Naive thymus-derived CD4-positive, alpha-beta T cell (primary cell): ENCODE measurements around the gene KCNQ5. TPM values are rescaled to one million over a fixed set of nuclear protein-coding genes. Genes with fewer than 3 reads are reported as not detected.

ENCODE experiments used
- ATAC-seq: fragments of 150-1000 bp; cut with Tn5 transposase; 2 replicates; pipeline ENCODE4 v1.10.0; 2021; ENCODE audit warnings: mild to moderate bottlenecking, moderate library complexity
- CTCF ChIA-PET: fragments of 350-600 bp; sonication (Branson Sonifier 250); formaldehyde crosslinking; loops from one replicate; lab custom pipeline; 2021; ENCODE audit warnings: antibody characterized with exemption; lab: Charles Lee
- POLR2A ChIA-PET: fragments of 350-600 bp; sonication (Branson Sonifier 250); formaldehyde crosslinking; loops from one replicate; lab custom pipeline; 2021; ENCODE audit warnings: antibody characterized with exemption, inconsistent platforms; lab: Charles Lee
- DNase-seq, 9 donors: peaks; one replicate each; pipeline versions ENCODE4 v3.0.0 to v3.0.0-alpha.2; 2020 to 2022; ENCODE audit warnings: mixed read lengths in 1 of 9
- H3K27ac ChIP-seq: one replicate; pipeline ENCODE4 v1.7.0; 2013; ENCODE audit warnings: mild to moderate bottlenecking, low read depth, low read length, moderate library complexity
- H3K27me3 ChIP-seq, 2 donors: one replicate each; pipeline ENCODE4 v1.7.0; 2013; ENCODE audit warnings: low read length in 2 of 2, mild to moderate bottlenecking in 2 of 2, moderate library complexity in 2 of 2; ENCODE audit not compliant: control insufficient read depth in 2 of 2, insufficient read depth in 2 of 2
- H3K36me3 ChIP-seq, 3 experiments: 1 replicate in 2 of 3; 2 replicates in 1 of 3; pipeline ENCODE4 v1.7.0; 2013; ENCODE audit warnings: low read length in 3 of 3, mild to moderate bottlenecking in 3 of 3, moderate library complexity in 1 of 3; ENCODE audit not compliant: insufficient read depth in 3 of 3, control insufficient read depth in 2 of 3
- H3K4me1 ChIP-seq, 2 donors: one replicate each; pipeline ENCODE4 v1.7.0; 2013; ENCODE audit warnings: low read length in 2 of 2, mild to moderate bottlenecking in 2 of 2, moderate library complexity in 1 of 2; ENCODE audit not compliant: control insufficient read depth in 2 of 2, insufficient read depth in 2 of 2
- H3K4me3 ChIP-seq: 2 replicates; pipeline ENCODE4 v1.7.0; 2013; ENCODE audit warnings: mild to moderate bottlenecking, low read length
- H3K9me3 ChIP-seq, 3 experiments: 1 replicate in 2 of 3; 2 replicates in 1 of 3; pipeline ENCODE4 v1.7.0; 2013; ENCODE audit warnings: low read length in 3 of 3; ENCODE audit not compliant: control insufficient read depth in 2 of 3
- H3K27ac Mint-ChIP-seq, 9 donors: one replicate each; pipeline ENCODE4 v1.8.0; 2020 to 2022; ENCODE audit warnings: mixed read lengths in 9 of 9, mild to moderate bottlenecking in 8 of 9, moderate library complexity in 5 of 9, inconsistent platforms in 2 of 9
- H3K27me3 Mint-ChIP-seq, 5 donors: one replicate each; pipeline ENCODE4 v1.8.0; 2021 to 2022; ENCODE audit warnings: mixed read lengths in 5 of 5, mild to moderate bottlenecking in 1 of 5
- H3K36me3 Mint-ChIP-seq, 5 donors: one replicate each; pipeline ENCODE4 v1.8.0; 2020 to 2022; ENCODE audit warnings: mixed read lengths in 5 of 5, mild to moderate bottlenecking in 3 of 5, inconsistent platforms in 1 of 5
- H3K4me1 Mint-ChIP-seq, 7 donors: one replicate each; pipeline ENCODE4 v1.8.0; 2020 to 2022; ENCODE audit warnings: mixed read lengths in 7 of 7, mild to moderate bottlenecking in 3 of 7, inconsistent platforms in 1 of 7
- H3K4me3 Mint-ChIP-seq, 10 donors: one replicate each; pipeline ENCODE4 v1.8.0; 2020 to 2022; ENCODE audit warnings: mild to moderate bottlenecking in 10 of 10, mixed read lengths in 10 of 10, moderate library complexity in 6 of 10, inconsistent platforms in 2 of 10
- H3K9me3 Mint-ChIP-seq, 11 donors: one replicate each; pipeline ENCODE4 v1.8.0; 2020 to 2022; ENCODE audit warnings: mixed read lengths in 11 of 11, mild to moderate bottlenecking in 4 of 11, inconsistent platforms in 1 of 11, moderate library complexity in 1 of 11
- intact Hi-C, 2 donors: fragments of 100-400 bp; cut with micrococcal nuclease; formaldehyde crosslinking; loops; one replicate each; pipeline ENCODE4 v1.15.1; 2023
- polyA plus RNA-seq, 2 donors: library from polyadenylated mRNA; unstranded; fragments of 300-500 nt; fragmentation: Illumina TruSeq; gene quantifications; one replicate each; pipeline ENCODE4 v1.2.3, GENCODE V29; 2021
- total RNA-seq, 6 experiments: library from RNA in 5 of 6; stranded (reverse) in 5 of 6; gene quantifications; 1 replicate in 5 of 6; 2 replicates in 1 of 6; pipeline ENCODE4 v1.2.3 and lab custom pipeline; 2021 to 2026

KCNQ5 gene
- total and polyA plus RNA-seq, 7 experiments from 2014 or later, result 2.3 to 18.3 (median 7.2) TPM

- no peaks in the 10 kb centered on the region for H3K27me3 Mint-ChIP-seq
- ChIA-PET POLR2A (no interaction called here), CTCF (no interaction called here)
- Histone ChIP-seq H3K9me3 (no peaks in the 10 kb centered on the region), H3K36me3 (no peaks in the 10 kb centered on the region), H3K4me1 (no peaks in the 10 kb centered on the region), H3K27ac (no peak overlapping the region), H3K27me3 (no peaks in the 10 kb centered on the region), H3K4me3 (no peak overlapping the region)
- peaks cover 0 to 10% (median 4%) of the 10 kb centered on the region in 5 donors for H3K36me3 Mint-ChIP-seq
- H3K27ac Mint-ChIP-seq, result no peak overlapping the region
- DNase-seq (no peak), ATAC-seq (no peak)
- H3K4me1 Mint-ChIP-seq, result no peaks in the 10 kb centered on the region
- intact Hi-C loops, result no loop called here
- H3K9me3 Mint-ChIP-seq, result peaks cover 0 to 2% (median 0%) of the 10 kb centered on the region in 11 donors
- no peak overlapping the region for H3K4me3 Mint-ChIP-seq
These were observed 440.3 kb downstream of the KCNQ5 start for GRCh38 chr6:73062130-73062529.

GRCh38 chr6:73062837-73063236 is 441.0 kb downstream of the KCNQ5 start:
- Mint-ChIP-seq H3K9me3 (peaks cover 0 to 2% (median 0%) of the 10 kb centered on the region in 11 donors), H3K4me3 (no peak overlapping the region), H3K4me1 (no peaks in the 10 kb centered on the region), H3K27me3 (no peaks in the 10 kb centered on the region), H3K36me3 (peaks cover 0 to 10% (median 4%) of the 10 kb centered on the region in 5 donors), H3K27ac (no peak overlapping the region)
- ChIA-PET POLR2A (no interaction called here), CTCF (no interaction called here)
- ATAC-seq (no peak), DNase-seq (no peak)
- H3K27me3 ChIP-seq, result no peaks in the 10 kb centered on the region
- intact Hi-C loops, result no loop called here
- no peaks in the 10 kb centered on the region for H3K4me1 ChIP-seq
- no peaks in the 10 kb centered on the region for H3K36me3 ChIP-seq
- no peak overlapping the region for H3K27ac ChIP-seq
- H3K4me3 ChIP-seq, result no peak overlapping the region
- H3K9me3 ChIP-seq, result no peaks in the 10 kb centered on the region

- H3K27me3 Mint-ChIP-seq, result no peaks in the 10 kb centered on the region
- peaks cover 0 to 7% (median 4%) of the 10 kb centered on the region in 5 donors for H3K36me3 Mint-ChIP-seq
- Histone ChIP-seq H3K27ac (no peak overlapping the region), H3K27me3 (no peaks in the 10 kb centered on the region), H3K9me3 (no peaks in the 10 kb centered on the region), H3K36me3 (no peaks in the 10 kb centered on the region), H3K4me1 (no peaks in the 10 kb centered on the region), H3K4me3 (no peak overlapping the region)
- H3K4me1 Mint-ChIP-seq, result no peaks in the 10 kb centered on the region
- DNase-seq, result no peak
- ChIA-PET POLR2A (no interaction called here), CTCF (no interaction called here)
- intact Hi-C loops, result no loop called here
- no peak for ATAC-seq
- H3K27ac Mint-ChIP-seq, result no peak overlapping the region
- H3K9me3 Mint-ChIP-seq, result peaks cover 0 to 2% (median 0%) of the 10 kb centered on the region in 11 donors
- no peak overlapping the region for H3K4me3 Mint-ChIP-seq
These were observed 442.4 kb downstream of the KCNQ5 start for GRCh38 chr6:73064266-73064665.

GRCh38 chr6:73073238-73073637 is 451.4 kb downstream of the KCNQ5 start:
- Histone ChIP-seq H3K9me3 (no peaks in the 10 kb centered on the region), H3K4me3 (no peak overlapping the region), H3K27me3 (no peaks in the 10 kb centered on the region), H3K36me3 (no peaks in the 10 kb centered on the region), H3K4me1 (no peaks in the 10 kb centered on the region), H3K27ac (no peak overlapping the region)
- POLR2A ChIA-PET, result no interaction called here
- intact Hi-C loops, result no loop called here
- CTCF ChIA-PET, result no interaction called here
- Mint-ChIP-seq H3K4me3 (no peak overlapping the region), H3K27me3 (no peaks in the 10 kb centered on the region), H3K9me3 (no peaks in the 10 kb centered on the region), H3K4me1 (no peaks in the 10 kb centered on the region), H3K27ac (no peak overlapping the region), H3K36me3 (peaks cover 0 to 10% (median 2%) of the 10 kb centered on the region in 5 donors)
- DNase-seq, result no peak
- ATAC-seq, result no peak

- POLR2A ChIA-PET, result no interaction called here
These were observed 452.3 kb downstream of the KCNQ5 start for GRCh38 chr6:73074175-73074574.

DNA sequence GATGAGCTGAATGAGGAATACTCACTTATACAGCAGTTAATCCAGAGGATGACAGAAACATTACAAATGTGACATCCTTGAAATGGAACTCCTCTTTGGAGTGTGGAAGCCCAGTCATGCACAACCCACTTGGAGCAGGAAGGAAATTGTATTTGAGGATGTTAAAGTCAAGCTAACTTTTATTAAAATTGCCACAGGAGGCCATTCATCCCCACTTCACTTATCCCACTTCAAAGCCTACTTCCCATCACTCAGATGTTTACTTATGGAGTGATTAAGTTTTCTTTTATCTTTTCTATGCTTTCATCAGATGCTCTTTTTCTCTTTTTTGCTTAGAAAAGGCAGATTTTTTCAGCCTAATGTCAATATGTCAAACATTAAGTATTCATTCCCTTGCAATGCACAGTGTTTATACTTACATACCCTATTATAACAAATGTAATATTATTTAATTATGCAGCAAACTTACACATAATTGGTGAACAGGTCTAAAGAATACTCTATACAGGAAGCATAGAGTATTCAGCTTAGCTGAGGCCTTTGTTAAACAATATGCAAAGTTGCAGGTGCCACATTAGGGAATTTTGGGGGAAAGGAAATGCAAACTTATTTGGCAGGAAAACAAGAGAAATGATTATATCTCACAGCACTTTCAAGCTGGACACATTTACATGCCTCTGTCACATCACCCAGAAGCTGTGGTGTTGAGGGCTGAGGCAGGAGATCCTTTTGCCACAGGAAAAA is 454.5 kb downstream of the KCNQ5 start:
- H3K4me1 ChIP-seq, result no peaks in the 10 kb centered on the region
- no peak overlapping the region for H3K4me3 Mint-ChIP-seq
- no peak overlapping the region for H3K27ac Mint-ChIP-seq
- H3K27me3 ChIP-seq, result no peaks in the 10 kb centered on the region
- no peaks in the 10 kb centered on the region for H3K9me3 Mint-ChIP-seq
- ATAC-seq, result no peak
- H3K4me1 Mint-ChIP-seq, result no peaks in the 10 kb centered on the region
- no peaks in the 10 kb centered on the region for H3K36me3 ChIP-seq
- intact Hi-C loops, result no loop called here
- no peak for DNase-seq
- H3K9me3 ChIP-seq, result no peaks in the 10 kb centered on the region
- H3K4me3 ChIP-seq, result no peak overlapping the region
- ChIA-PET POLR2A (no interaction called here), CTCF (no interaction called here)
- H3K36me3 Mint-ChIP-seq, result peaks cover 0 to 14% (median 5%) of the 10 kb centered on the region in 5 donors
- H3K27ac ChIP-seq, result no peak overlapping the region
- no peaks in the 10 kb centered on the region for H3K27me3 Mint-ChIP-seq

More at GRCh38 chr6:73074175-73074574, 452.3 kb downstream of the KCNQ5 start:
- CTCF ChIA-PET, result no interaction called here
- Mint-ChIP-seq H3K4me3 (no peak overlapping the region), H3K36me3 (peaks cover 0 to 10% (median 5%) of the 10 kb centered on the region in 5 donors), H3K9me3 (no peaks in the 10 kb centered on the region), H3K27me3 (no peaks in the 10 kb centered on the region), H3K27ac (no peak overlapping the region), H3K4me1 (no peaks in the 10 kb centered on the region)
- DNase-seq (no peak), ATAC-seq (no peak)
- H3K27ac ChIP-seq, result no peak overlapping the region
- no peaks in the 10 kb centered on the region for H3K27me3 ChIP-seq
- H3K36me3 ChIP-seq, result no peaks in the 10 kb centered on the region
- intact Hi-C loops, result no loop called here
- no peaks in the 10 kb centered on the region for H3K9me3 ChIP-seq
- H3K4me3 ChIP-seq, result no peak overlapping the region
- no peaks in the 10 kb centered on the region for H3K4me1 ChIP-seq

DNA sequence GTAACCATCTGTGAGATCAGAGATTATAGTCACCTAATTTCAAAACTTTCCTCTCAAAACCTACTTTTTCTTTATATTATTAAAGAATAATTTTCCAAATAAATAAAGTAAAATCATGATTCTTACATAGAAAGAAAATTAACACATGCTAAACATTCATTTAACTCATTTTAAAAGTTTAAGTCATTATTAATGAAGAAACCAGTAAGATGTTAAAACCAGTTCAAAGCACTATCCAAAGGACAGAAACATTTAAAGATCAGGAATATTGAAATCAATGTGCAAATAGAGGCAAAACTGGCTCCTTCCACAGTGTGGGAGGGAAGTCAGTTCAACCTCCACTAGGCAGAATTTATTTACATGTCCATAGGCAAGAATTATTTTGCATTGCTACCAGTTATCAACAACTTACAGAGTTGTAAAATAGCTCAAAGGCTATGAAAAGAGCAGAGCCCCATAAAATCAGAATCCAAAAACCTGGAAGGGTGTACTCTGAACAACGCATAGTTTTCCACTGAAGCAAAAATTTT is 456.5 kb downstream of the KCNQ5 start:
- Histone ChIP-seq H3K36me3 (no peaks in the 10 kb centered on the region), H3K4me1 (no peaks in the 10 kb centered on the region), H3K27me3 (no peaks in the 10 kb centered on the region), H3K4me3 (no peak overlapping the region), H3K27ac (no peak overlapping the region), H3K9me3 (no peaks in the 10 kb centered on the region)
- no peaks in the 10 kb centered on the region for H3K27me3 Mint-ChIP-seq
- DNase-seq, result no peak
- peaks cover 0 to 18% (median 5%) of the 10 kb centered on the region in 5 donors for H3K36me3 Mint-ChIP-seq
- no peaks in the 10 kb centered on the region for H3K4me1 Mint-ChIP-seq
- intact Hi-C loops, result no loop called here
- POLR2A ChIA-PET, result no interaction called here
- CTCF ChIA-PET, result no interaction called here
- no peaks in the 10 kb centered on the region for H3K9me3 Mint-ChIP-seq
- no peak overlapping the region for H3K27ac Mint-ChIP-seq
- H3K4me3 Mint-ChIP-seq, result no peak overlapping the region
- ATAC-seq, result no peak
